Loucy (cell line): ENCODE data around the gene DKK3.

Source experiments
- H2AFZ ChIP-seq: fragments of 200-600 bp; sonication (generic); 2 replicates; pipeline ENCODE4 v1.6.0; 2016; ENCODE audit warnings: antibody characterized with exemption, mild to moderate bottlenecking, low read length, moderate library complexity
- H3F3A ChIP-seq: fragments of 200-600 bp; 2 replicates; pipeline ENCODE4 v1.6.0; 2016; ENCODE audit warnings: antibody characterized with exemption, low read depth, mild to moderate bottlenecking
- H3K27me3 ChIP-seq: fragments of 200-600 bp; sonication (generic); 2 replicates; pipeline ENCODE4 v1.6.1; 2014; ENCODE audit warnings: low read length, mild to moderate bottlenecking; ENCODE audit not compliant: insufficient read depth, poor library complexity, severe bottlenecking
- H3K36me3 ChIP-seq: fragments of 200-600 bp; sonication (generic); 2 replicates; pipeline ENCODE4 v1.6.1; 2016; ENCODE audit warnings: low read length; ENCODE audit not compliant: insufficient read depth
- H3K4me1 ChIP-seq: fragments of 200-600 bp; sonication (generic); 2 replicates; pipeline ENCODE4 v1.5.1; 2014; ENCODE audit warnings: low read length, mild to moderate bottlenecking; ENCODE audit not compliant: insufficient read depth, poor library complexity, severe bottlenecking
- H3K4me2 ChIP-seq: fragments of 200-600 bp; sonication (generic); 2 replicates; pipeline ENCODE4 v1.6.0; 2014; ENCODE audit warnings: antibody characterized with exemption, low read length, low read depth, mild to moderate bottlenecking; ENCODE audit not compliant: poor library complexity, severe bottlenecking
- H3K4me3 ChIP-seq: fragments of 200-600 bp; sonication (generic); 2 replicates; pipeline ENCODE4 v1.5.1; 2014; ENCODE audit warnings: low read length, mild to moderate bottlenecking, mixed read lengths; ENCODE audit not compliant: poor library complexity, severe bottlenecking
- H3K79me2 ChIP-seq: fragments of 200-600 bp; sonication (generic); 2 replicates; pipeline ENCODE4 v1.6.1; 2014; ENCODE audit warnings: low read length; ENCODE audit not compliant: insufficient read depth
- H3K9ac ChIP-seq: fragments of 200-600 bp; sonication (generic); 2 replicates; pipeline ENCODE4 v1.6.0; 2014; ENCODE audit warnings: mild to moderate bottlenecking, low read depth, low read length, moderate library complexity; ENCODE audit not compliant: poor library complexity, severe bottlenecking
- H3K9me2 ChIP-seq: fragments of 200-600 bp; sonication (generic); replicated peaks from 2 replicates; pipeline ENCODE4 v1.6.1; 2016; ENCODE audit warnings: low read depth, low read length, mixed read lengths
- H3K9me3 ChIP-seq: fragments of 200-600 bp; sonication (generic); 2 replicates; pipeline ENCODE4 v1.6.1; 2014; ENCODE audit warnings: mild to moderate bottlenecking, antibody characterized with exemption, low read length, low read depth; ENCODE audit not compliant: insufficient read depth
- H4K20me1 ChIP-seq: fragments of 200-600 bp; sonication (generic); 2 replicates; pipeline ENCODE4 v1.6.0; 2014; ENCODE audit warnings: antibody characterized with exemption, low read length, mild to moderate bottlenecking; ENCODE audit not compliant: insufficient read depth, poor library complexity, severe bottlenecking
- EZH2phosphoT487 ChIP-seq: fragments of 200-600 bp; IDR thresholded peaks from 2 replicates; pipeline ENCODE4 v1.6.1; 2018; ENCODE audit warnings: antibody characterized with exemption, mild to moderate bottlenecking, moderate library complexity, borderline replicate concordance
- TF ChIP-seq, protein P1 (sequence below): fragments of 200-600 bp; sonication (generic); conservative IDR thresholded peaks from 2 replicates; pipeline ENCODE4 v1.5.1; 2014; ENCODE audit warnings: mild to moderate bottlenecking, antibody characterized with exemption, low read length

Gene DKK3

GRCh38 chr11:11998091-11998781, 10.2 kb downstream of the DKK3 start:
- H3K36me3 ChIP-seq: no peaks in the 10 kb centered on the region
- H3K9me2 ChIP-seq: no peaks in the 10 kb centered on the region
- no peaks in the 10 kb centered on the region for H3K4me1 ChIP-seq
- no peaks in the 10 kb centered on the region for H3F3A ChIP-seq
- H3K9ac ChIP-seq: no peak overlapping the region
- H3K4me3 ChIP-seq: peak overlapping the region; percentile 33
- H3K9me3 ChIP-seq: no peaks in the 10 kb centered on the region
- peak overlapping the region; percentile 50 for H3K4me2 ChIP-seq
- H3K27me3 ChIP-seq: no peaks in the 10 kb centered on the region
- no peak for TF ChIP-seq EZH2phosphoT487
- TF ChIP-seq, protein P1, sequence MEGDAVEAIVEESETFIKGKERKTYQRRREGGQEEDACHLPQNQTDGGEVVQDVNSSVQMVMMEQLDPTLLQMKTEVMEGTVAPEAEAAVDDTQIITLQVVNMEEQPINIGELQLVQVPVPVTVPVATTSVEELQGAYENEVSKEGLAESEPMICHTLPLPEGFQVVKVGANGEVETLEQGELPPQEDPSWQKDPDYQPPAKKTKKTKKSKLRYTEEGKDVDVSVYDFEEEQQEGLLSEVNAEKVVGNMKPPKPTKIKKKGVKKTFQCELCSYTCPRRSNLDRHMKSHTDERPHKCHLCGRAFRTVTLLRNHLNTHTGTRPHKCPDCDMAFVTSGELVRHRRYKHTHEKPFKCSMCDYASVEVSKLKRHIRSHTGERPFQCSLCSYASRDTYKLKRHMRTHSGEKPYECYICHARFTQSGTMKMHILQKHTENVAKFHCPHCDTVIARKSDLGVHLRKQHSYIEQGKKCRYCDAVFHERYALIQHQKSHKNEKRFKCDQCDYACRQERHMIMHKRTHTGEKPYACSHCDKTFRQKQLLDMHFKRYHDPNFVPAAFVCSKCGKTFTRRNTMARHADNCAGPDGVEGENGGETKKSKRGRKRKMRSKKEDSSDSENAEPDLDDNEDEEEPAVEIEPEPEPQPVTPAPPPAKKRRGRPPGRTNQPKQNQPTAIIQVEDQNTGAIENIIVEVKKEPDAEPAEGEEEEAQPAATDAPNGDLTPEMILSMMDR: no peak
- peak overlapping the region; percentile 31; the same call in 1 of the 2 replicates for H2AFZ ChIP-seq
- H3K79me2 ChIP-seq: no peaks in the 10 kb centered on the region
- no peaks in the 10 kb centered on the region for H4K20me1 ChIP-seq

GRCh38 chr11:11997049-11997322, 11.4 kb downstream of the DKK3 start:
- Histone ChIP-seq H3K36me3 (no peaks in the 10 kb centered on the region), H3K27me3 (no peaks in the 10 kb centered on the region), H3K9me3 (no peaks in the 10 kb centered on the region), H3F3A (no peaks in the 10 kb centered on the region), H3K4me3 (no peak overlapping the region), H3K9me2 (no peaks in the 10 kb centered on the region), H3K4me1 (no peaks in the 10 kb centered on the region), H2AFZ (no peak overlapping the region), H3K9ac (no peak overlapping the region), H4K20me1 (no peaks in the 10 kb centered on the region), H3K79me2 (no peaks in the 10 kb centered on the region), H3K4me2 (no peak overlapping the region)
- TF ChIP-seq, protein P1: no peak
- no peak for TF ChIP-seq EZH2phosphoT487

GRCh38 chr11:11996321-11997048, 11.9 kb downstream of the DKK3 start:
- no peaks in the 10 kb centered on the region for H3K9me2 ChIP-seq
- no peaks in the 10 kb centered on the region for H4K20me1 ChIP-seq
- H3K4me1 ChIP-seq: no peaks in the 10 kb centered on the region
- no peaks in the 10 kb centered on the region for H3F3A ChIP-seq
- H3K4me2 ChIP-seq: no peak overlapping the region
- H3K9ac ChIP-seq: no peak overlapping the region
- no peak overlapping the region for H3K4me3 ChIP-seq
- H3K27me3 ChIP-seq: no peaks in the 10 kb centered on the region
- no peak overlapping the region for H2AFZ ChIP-seq
- no peaks in the 10 kb centered on the region for H3K36me3 ChIP-seq
- TF ChIP-seq EZH2phosphoT487: no peak
- TF ChIP-seq, protein P1: no peak
- no peaks in the 10 kb centered on the region for H3K79me2 ChIP-seq
- H3K9me3 ChIP-seq: no peaks in the 10 kb centered on the region
